Right atrium auricular region (tissue), 2 donors: ENCODE measurements around the gene GABRA5. TPM values are rescaled to one million over a fixed set of nuclear protein-coding genes. Genes with fewer than 3 reads are reported as not detected.

ENCODE experiments used
- DNase-seq: peaks from one replicate; pipeline ENCODE4 v3.0.0-alpha.2; 2019; ENCODE audit warnings: low spot score
- H3K27ac ChIP-seq, 2 donors: fragments of 200-600 bp; sonication (generic); 1 replicate in 1 of 2; 2 replicates in 1 of 2; pipeline ENCODE4 v1.5.1; 2016 to 2019
- H3K27me3 ChIP-seq, 2 donors: fragments of 200-600 bp; sonication (generic); one replicate each; pipeline versions ENCODE4 v1.5.1 to v1.6.0; 2017 to 2019
- H3K36me3 ChIP-seq: fragments of 200-600 bp; sonication (generic); one replicate; pipeline ENCODE4 v1.5.1; 2016
- H3K4me1 ChIP-seq, 2 donors: fragments of 200-600 bp; sonication (generic); one replicate each; pipeline versions ENCODE4 v1.5.1 to v1.6.0; 2017 to 2019
- H3K4me3 ChIP-seq, 2 donors: fragments of 200-600 bp; sonication (generic); 1 replicate in 1 of 2; 2 replicates in 1 of 2; pipeline ENCODE4 v1.5.1; 2017 to 2019; ENCODE audit warnings: mild to moderate bottlenecking in 1 of 2, moderate library complexity in 1 of 2
- H3K9me3 ChIP-seq, 2 donors: fragments of 200-600 bp; sonication (generic); one replicate each; pipeline ENCODE4 v1.5.1; 2019
- CTCF ChIP-seq, 2 donors: fragments of 200-600 bp; sonication (generic); IDR thresholded peaks; one replicate each; pipeline ENCODE4 v1.5.1; 2019; ENCODE audit warnings: antibody characterized with exemption in 2 of 2
- total RNA-seq, 2 donors: library from RNA; depleted of rRNA; stranded (reverse); fragments of >200 nt; gene quantifications; one replicate each; pipeline ENCODE4 v1.1.0, GENCODE V29; 2016

GABRA5 gene
- total RNA-seq, 2 donors from 2014 or later = 0.59 to 0.78 TPM

DNA sequence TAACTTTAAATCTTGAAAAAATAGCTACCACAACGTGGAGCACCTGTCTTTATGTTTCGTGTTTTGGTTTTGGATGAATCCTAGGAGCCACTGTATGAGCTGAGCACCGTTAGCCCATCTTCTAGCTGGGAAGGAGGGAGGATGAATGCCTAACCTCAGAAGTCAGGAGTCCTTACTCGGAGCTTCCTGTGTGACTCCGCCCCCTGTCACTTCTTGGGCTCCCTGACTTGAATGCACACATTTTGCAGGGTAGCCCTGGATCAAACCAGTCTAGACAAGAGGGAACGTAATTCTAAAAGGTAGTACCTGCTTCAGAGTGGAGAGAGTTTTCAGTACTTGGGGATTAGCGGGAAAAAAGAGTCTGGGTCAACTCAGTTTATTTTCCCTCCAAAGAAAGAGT, 5.3 kb downstream of the GABRA5 start:
- Histone ChIP-seq H3K9me3 (no peaks in the 10 kb centered on the region), H3K36me3 (no peaks in the 10 kb centered on the region), H3K4me3 (no peak overlapping the region), H3K27ac (no peak overlapping the region), H3K27me3 (peaks cover 0 to 12% of the 10 kb centered on the region in 2 donors), H3K4me1 (no peaks in the 10 kb centered on the region)
- DNase-seq = no peak
- no peak for TF ChIP-seq CTCF (IDR thresholded peaks at IDR 0.05)

GRCh38 chr15:26873846-26874245, 7.0 kb downstream of the GABRA5 start:
- no peak for TF ChIP-seq CTCF (IDR thresholded peaks at IDR 0.05)
- Histone ChIP-seq H3K9me3 (no peaks in the 10 kb centered on the region), H3K4me3 (no peak overlapping the region), H3K36me3 (no peaks in the 10 kb centered on the region), H3K27me3 (no peaks in the 10 kb centered on the region), H3K4me1 (no peaks in the 10 kb centered on the region), H3K27ac (no peak overlapping the region)
- DNase-seq = no peak

GRCh38 chr15:26874774-26875475, 8.1 kb downstream of the GABRA5 start:
- Histone ChIP-seq H3K36me3 (no peaks in the 10 kb centered on the region), H3K27ac (no peak overlapping the region), H3K9me3 (no peaks in the 10 kb centered on the region), H3K27me3 (no peaks in the 10 kb centered on the region), H3K4me1 (no peaks in the 10 kb centered on the region), H3K4me3 (no peak overlapping the region)
- TF ChIP-seq CTCF (IDR thresholded peaks at IDR 0.05) = no peak
- DNase-seq = no peak

DNA sequence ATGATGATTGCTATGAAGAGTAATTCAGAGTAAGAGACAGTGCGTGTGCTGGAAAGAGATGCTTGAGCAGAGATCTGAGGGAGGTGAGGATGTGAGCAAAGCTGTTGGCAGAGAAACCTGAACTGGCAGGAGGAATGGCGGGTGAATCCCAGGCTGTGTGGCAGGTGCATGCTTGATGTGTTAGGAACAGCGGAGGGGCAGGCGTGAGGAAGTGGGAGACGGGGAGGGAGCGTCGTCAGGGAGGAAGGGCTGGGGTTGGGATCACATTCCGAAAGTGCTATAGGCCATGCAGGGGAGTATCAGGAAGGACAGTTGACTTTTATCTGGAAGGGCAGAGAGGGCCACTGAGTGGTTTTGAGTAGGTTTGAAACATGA, 8.6 kb downstream of the GABRA5 start:
- Histone ChIP-seq H3K36me3 (no peaks in the 10 kb centered on the region), H3K4me3 (no peak overlapping the region), H3K9me3 (no peaks in the 10 kb centered on the region), H3K27ac (no peak overlapping the region), H3K27me3 (no peaks in the 10 kb centered on the region), H3K4me1 (no peaks in the 10 kb centered on the region)
- TF ChIP-seq CTCF (IDR thresholded peaks at IDR 0.05) = no peak
- no peak for DNase-seq

DNA sequence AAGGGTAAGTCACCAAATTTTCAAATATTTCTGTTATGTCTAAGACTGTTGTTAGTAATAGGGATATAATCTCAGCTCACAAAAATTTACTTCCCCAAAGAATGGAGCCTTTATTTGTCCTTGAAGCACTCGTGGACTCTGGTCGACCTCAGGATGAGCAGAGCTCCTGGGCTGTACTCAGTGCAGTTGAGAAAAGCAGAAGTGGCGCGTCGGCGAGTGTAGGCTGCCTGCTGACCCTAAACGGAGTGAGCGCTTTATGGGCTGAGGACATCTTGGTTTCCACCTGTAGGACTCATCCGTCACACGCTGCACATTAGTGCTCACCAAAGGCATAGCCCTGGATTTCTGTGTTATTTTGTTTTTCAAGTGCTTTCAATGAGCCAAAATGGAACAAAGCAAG, 11.0 kb downstream of the GABRA5 start:
- Histone ChIP-seq H3K27me3 (no peaks in the 10 kb centered on the region), H3K9me3 (no peaks in the 10 kb centered on the region), H3K4me1 (no peaks in the 10 kb centered on the region), H3K27ac (no peak overlapping the region), H3K4me3 (no peak overlapping the region), H3K36me3 (no peaks in the 10 kb centered on the region)
- DNase-seq = no peak
- TF ChIP-seq CTCF (IDR thresholded peaks at IDR 0.05) = no peak

- H3K4me3 ChIP-seq = no peak overlapping the region
- H3K27me3 ChIP-seq = no peaks in the 10 kb centered on the region
- H3K4me1 ChIP-seq = no peaks in the 10 kb centered on the region
- no peak overlapping the region for H3K27ac ChIP-seq
- H3K9me3 ChIP-seq = no peaks in the 10 kb centered on the region
- H3K36me3 ChIP-seq = no peaks in the 10 kb centered on the region
- TF ChIP-seq CTCF (IDR thresholded peaks at IDR 0.05) = no peak
- no peak for DNase-seq
Observed at GRCh38 chr15:26879706-26880105, 12.8 kb downstream of the GABRA5 start.
